Trophoblast cell (in vitro differentiated cells and primary cell): ENCODE data around the gene TEX26.

Source experiments
- DNase-seq, 2 donors: peaks; one replicate each; pipeline ENCODE4 v3.0.0-alpha.2; 2016
- H2AFZ ChIP-seq: 2 replicates; pipeline ENCODE4 v1.6.1; 2013; ENCODE audit warnings: low read length, moderate library complexity, mild to moderate bottlenecking; ENCODE audit not compliant: insufficient read depth, poor library complexity
- H2AK5ac ChIP-seq: 2 replicates; pipeline ENCODE4 v1.6.1; 2013; ENCODE audit warnings: mild to moderate bottlenecking, low read length
- H2BK120ac ChIP-seq: 2 replicates; pipeline ENCODE4 v1.6.1; 2013; ENCODE audit warnings: low read length, mild to moderate bottlenecking, moderate library complexity; ENCODE audit not compliant: insufficient read depth, poor library complexity
- H2BK12ac ChIP-seq: 2 replicates; pipeline ENCODE4 v1.6.1; 2013; ENCODE audit warnings: mild to moderate bottlenecking, low read length, moderate library complexity
- H2BK5ac ChIP-seq: 2 replicates; pipeline ENCODE4 v1.6.1; 2013; ENCODE audit warnings: low read length, low read depth, moderate library complexity, mild to moderate bottlenecking; ENCODE audit not compliant: poor library complexity
- H3K14ac ChIP-seq: 2 replicates; pipeline ENCODE4 v1.6.1; 2013; ENCODE audit warnings: mild to moderate bottlenecking, low read length
- H3K18ac ChIP-seq: 2 replicates; pipeline ENCODE4 v1.6.1; 2013; ENCODE audit warnings: mild to moderate bottlenecking, low read length
- H3K23ac ChIP-seq: 2 replicates; pipeline ENCODE4 v1.6.1; 2013; ENCODE audit warnings: low read length
- H3K27ac ChIP-seq: 2 replicates; pipeline ENCODE4 v1.5.1; 2013; ENCODE audit warnings: low read depth, mild to moderate bottlenecking, inconsistent platforms, low read length, moderate library complexity
- H3K27me3 ChIP-seq: 2 replicates; pipeline ENCODE4 v1.6.1; 2013; ENCODE audit warnings: inconsistent platforms, mild to moderate bottlenecking, low read length, moderate library complexity; ENCODE audit not compliant: insufficient read depth
- H3K36me3 ChIP-seq, 2 experiments: 1 replicate in 1 of 2; 2 replicates in 1 of 2; pipeline ENCODE4 v1.6.1; 2013; ENCODE audit warnings: low read length in 2 of 2, mild to moderate bottlenecking in 2 of 2, moderate library complexity in 1 of 2; ENCODE audit not compliant: insufficient read depth in 2 of 2, control insufficient read depth in 1 of 2
- H3K4ac ChIP-seq: 2 replicates; pipeline ENCODE4 v1.6.1; 2013; ENCODE audit warnings: low read depth, mild to moderate bottlenecking, low read length, moderate library complexity
- H3K4me1 ChIP-seq, 2 experiments: 1 replicate in 1 of 2; 2 replicates in 1 of 2; pipeline ENCODE4 v1.6.1; 2013; ENCODE audit warnings: low read length in 2 of 2, mild to moderate bottlenecking in 2 of 2, moderate library complexity in 1 of 2; ENCODE audit not compliant: insufficient read depth in 2 of 2, control insufficient read depth in 1 of 2
- H3K4me2 ChIP-seq: 2 replicates; pipeline ENCODE4 v1.6.1; 2013; ENCODE audit warnings: inconsistent platforms, mild to moderate bottlenecking, low read length, moderate library complexity
- H3K4me3 ChIP-seq: 2 replicates; pipeline ENCODE4 v1.5.1; 2013; ENCODE audit warnings: mild to moderate bottlenecking, low read depth, low read length, inconsistent platforms
- H3K79me1 ChIP-seq: one replicate; pipeline ENCODE4 v1.6.1; 2013; ENCODE audit warnings: low read length
- H3K79me2 ChIP-seq: 2 replicates; pipeline ENCODE4 v1.6.1; 2013; ENCODE audit warnings: low read length, mild to moderate bottlenecking; ENCODE audit not compliant: control insufficient read depth, insufficient read depth, poor library complexity
- H3K9ac ChIP-seq: 2 replicates; pipeline ENCODE4 v1.6.1; 2013; ENCODE audit warnings: mild to moderate bottlenecking, low read length
- H3K9me3 ChIP-seq: 2 replicates; pipeline ENCODE4 v1.6.1; 2013; ENCODE audit warnings: low read depth, mild to moderate bottlenecking, control low read depth, inconsistent platforms, low read length; ENCODE audit not compliant: insufficient read depth
- H4K12ac ChIP-seq: 2 replicates; pipeline ENCODE4 v1.6.1; 2013; ENCODE audit warnings: low read depth, mild to moderate bottlenecking, low read length, moderate library complexity
- H4K8ac ChIP-seq: 2 replicates; pipeline ENCODE4 v1.6.1; 2013; ENCODE audit warnings: low read depth, mild to moderate bottlenecking, low read length, moderate library complexity
- H4K91ac ChIP-seq: one replicate; pipeline ENCODE4 v1.6.1; 2013; ENCODE audit warnings: low read depth, mild to moderate bottlenecking, low read length, moderate library complexity
- WGBS: extraction: QIAGEN DNeasy Blood & Tissue Kit; methylation state at CpG from one replicate; pipeline ENCODE4 v1.1.7; 2013; ENCODE audit warnings: missing lambda C conversion rate; ENCODE audit not compliant: insufficient read length, insufficient coverage; ENCODE audit errors: extremely low coverage; 5-methylcytosine and 5-hydroxymethylcytosine counted together

Gene TEX26

GRCh38 chr13:31015199-31015598 lies 82.7 kb downstream of the TEX26 start:
- H4K8ac ChIP-seq = no peak overlapping the region
- H3K36me3 ChIP-seq = no peaks in the 10 kb centered on the region
- no peak overlapping the region for H3K18ac ChIP-seq
- no peak overlapping the region for H2AFZ ChIP-seq
- H2BK5ac ChIP-seq = no peak overlapping the region
- H2AK5ac ChIP-seq = no peak overlapping the region
- no peak overlapping the region for H3K4me2 ChIP-seq
- H3K9me3 ChIP-seq = peaks cover 2% of the 10 kb centered on the region
- no peak overlapping the region for H4K91ac ChIP-seq
- H4K12ac ChIP-seq = no peak overlapping the region
- H3K4ac ChIP-seq = no peak overlapping the region
- no peak overlapping the region for H3K4me3 ChIP-seq
- no peaks in the 10 kb centered on the region for H3K79me1 ChIP-seq
- no peaks in the 10 kb centered on the region for H3K27me3 ChIP-seq
- no peak overlapping the region for H3K14ac ChIP-seq
- H2BK12ac ChIP-seq = no peak overlapping the region
- no peak overlapping the region for H3K23ac ChIP-seq
- DNase-seq = no peak
- H3K9ac ChIP-seq = no peak overlapping the region
- H3K79me2 ChIP-seq = no peaks in the 10 kb centered on the region
- H3K27ac ChIP-seq = no peak overlapping the region
- H3K4me1 ChIP-seq = peaks cover 0 to 2% of the 10 kb centered on the region in 2 experiments
- no peak overlapping the region for H2BK120ac ChIP-seq

- Histone ChIP-seq H3K23ac (no peak overlapping the region), H2AFZ (no peak overlapping the region), H4K91ac (no peak overlapping the region), H2BK120ac (no peak overlapping the region), H3K79me1 (no peaks in the 10 kb centered on the region), H3K4me2 (no peak overlapping the region), H2BK5ac (no peak overlapping the region), H2BK12ac (no peak overlapping the region), H2AK5ac (no peak overlapping the region), H3K27ac (no peak overlapping the region), H3K14ac (no peak overlapping the region), H3K36me3 (no peaks in the 10 kb centered on the region), H3K18ac (no peak overlapping the region), H3K4ac (no peak overlapping the region), H3K9me3 (peaks cover 2% of the 10 kb centered on the region), H4K8ac (no peak overlapping the region), H4K12ac (no peak overlapping the region), H3K79me2 (no peaks in the 10 kb centered on the region), H3K9ac (no peak overlapping the region), H3K4me3 (peak overlapping the region; percentile 10), H3K4me1 (peaks cover 0 to 4% of the 10 kb centered on the region in 2 experiments), H3K27me3 (no peaks in the 10 kb centered on the region)
- no peak for DNase-seq
- no CpG with 5 or more reads among the region's 8 CpGs for WGBS
Observed at GRCh38 chr13:31016342-31017325, 84.2 kb downstream of the TEX26 start.

- no CpG with 5 or more reads among the region's 3 CpGs for WGBS
- H3K4me1 ChIP-seq = peaks cover 0 to 1% of the 10 kb centered on the region in 2 experiments
Observed at GRCh38 chr13:31018511-31018910, 86.1 kb downstream of the TEX26 start.

GRCh38 chr13:31020996-31021395 lies 88.5 kb downstream of the TEX26 start:
- H2AK5ac ChIP-seq = no peak overlapping the region
- H3K4me1 ChIP-seq = peaks cover 0 to 1% of the 10 kb centered on the region in 2 experiments
- no peak overlapping the region for H2BK120ac ChIP-seq
- no peak overlapping the region for H3K27ac ChIP-seq
- no peaks in the 10 kb centered on the region for H3K79me2 ChIP-seq
- no peak overlapping the region for H3K9ac ChIP-seq
- H2BK5ac ChIP-seq = no peak overlapping the region
- no peaks in the 10 kb centered on the region for H3K36me3 ChIP-seq
- no peak overlapping the region for H3K4me3 ChIP-seq
- H3K9me3 ChIP-seq = peaks cover 2% of the 10 kb centered on the region
- no peak overlapping the region for H4K91ac ChIP-seq
- peak in 1 of 2 donors; percentile 9 for DNase-seq
- H3K4me2 ChIP-seq = no peak overlapping the region
- no peak overlapping the region for H2BK12ac ChIP-seq
- H2AFZ ChIP-seq = no peak overlapping the region
- no peak overlapping the region for H3K14ac ChIP-seq
- no peak overlapping the region for H3K23ac ChIP-seq
- no CpG with 5 or more reads among the region's 3 CpGs for WGBS
- no peak overlapping the region for H3K4ac ChIP-seq
- H4K8ac ChIP-seq = no peak overlapping the region
- no peak overlapping the region for H3K18ac ChIP-seq
- H3K79me1 ChIP-seq = no peaks in the 10 kb centered on the region
- H4K12ac ChIP-seq = no peak overlapping the region
- H3K27me3 ChIP-seq = no peaks in the 10 kb centered on the region

More at GRCh38 chr13:31018511-31018910, 86.1 kb downstream of the TEX26 start:
- H3K4me2 ChIP-seq = no peak overlapping the region
- no peak overlapping the region for H4K91ac ChIP-seq
- peak overlapping the region; percentile 26 for H3K23ac ChIP-seq
- H4K8ac ChIP-seq = no peak overlapping the region
- H2BK5ac ChIP-seq = no peak overlapping the region
- H3K79me2 ChIP-seq = no peaks in the 10 kb centered on the region
- H3K36me3 ChIP-seq = no peaks in the 10 kb centered on the region
- no peak overlapping the region for H3K9ac ChIP-seq
- no peak overlapping the region for H2BK120ac ChIP-seq
- H3K18ac ChIP-seq = no peak overlapping the region
- H2AK5ac ChIP-seq = no peak overlapping the region
- H3K79me1 ChIP-seq = no peaks in the 10 kb centered on the region
- no peak overlapping the region for H2BK12ac ChIP-seq
- H4K12ac ChIP-seq = no peak overlapping the region
- H3K14ac ChIP-seq = no peak overlapping the region
- H3K4ac ChIP-seq = no peak overlapping the region
- no peak for DNase-seq
- no peak overlapping the region for H3K27ac ChIP-seq
- H3K27me3 ChIP-seq = no peaks in the 10 kb centered on the region
- no peak overlapping the region for H2AFZ ChIP-seq
- H3K9me3 ChIP-seq = peaks cover 2% of the 10 kb centered on the region
- H3K4me3 ChIP-seq = no peak overlapping the region
